GM12878 (cell line): ENCODE measurements around the gene UBE2E1. TPM values are rescaled to one million over a fixed set of nuclear protein-coding genes. Genes with fewer than 3 reads are reported as not detected.
A peak's percentile ranks its signal among the peaks of the same experiment; 100 is the strongest.

Experiments used
- ATAC-seq: fragments of 200-7000 bp; cut with Tn5 transposase; 3 replicates; pipeline ENCODE4 v1.9.1; 2020; ENCODE audit warnings: mild to moderate bottlenecking, moderate library complexity
- BruUV-seq: library from RNA; stranded (reverse); fragments of 400-500 nt; replicated peaks from 2 replicates; lab custom pipeline; 2021; lab: Mats Ljungman, UMichigan
- CTCF ChIA-PET: fragments of 300-600 bp; sonication (Branson Sonifier 250); formaldehyde crosslinking; extraction: SDS; loops from one replicate; lab custom pipeline; 2021; ENCODE audit warnings: inconsistent platforms; lab: Yijun Ruan, JAX
- POLR2A ChIA-PET: fragments of 350-600 bp; formaldehyde crosslinking; extraction: SDS; loops from one replicate; lab custom pipeline; 2021; ENCODE audit warnings: inconsistent platforms; lab: Charles Lee
- RAD21 ChIA-PET: fragments of 300-600 bp; sonication (Branson Sonifier 250); formaldehyde crosslinking; loops from one replicate; lab custom pipeline; 2023; ENCODE audit warnings: antibody characterized with exemption; ENCODE audit not compliant: unreplicated experiment; lab: Charles Lee
- SMC1A ChIA-PET: fragments of 300-600 bp; sonication (Branson Sonifier 250); formaldehyde crosslinking; loops from one replicate; lab custom pipeline; 2023; ENCODE audit not compliant: unreplicated experiment, uncharacterized antibody; lab: Charles Lee
- DNase-seq: peaks from one replicate; pipeline ENCODE4 v3.0.0-alpha.2; 2011; ENCODE audit warnings: low read depth, low spot score
- FAIRE-seq: peaks from 3 replicates; lab custom pipeline; 2011; peaks lifted over from hg19 to GRCh38; lab: Jason Lieb, UNC
- H2AFZ ChIP-seq: 2 replicates; pipeline ENCODE4 v1.6.0; 2011; ENCODE audit warnings: low read depth, low read length, control low read depth; ENCODE audit not compliant: control insufficient read depth
- H3K27ac ChIP-seq: 2 replicates; pipeline ENCODE4 v1.5.1; 2011; ENCODE audit warnings: control low read depth; ENCODE audit not compliant: control insufficient read depth, insufficient read depth
- H3K27me3 ChIP-seq, 2 experiments: replicated peaks in 1 of 2; 2 replicates each; pipeline versions ENCODE4 v1.6.0 to v1.6.1; 2011; ENCODE audit warnings: low read length in 1 of 2; ENCODE audit not compliant: control insufficient read depth in 2 of 2, insufficient read depth in 2 of 2
- H3K36me3 ChIP-seq, 2 experiments: 2 replicates each; pipeline ENCODE4 v1.5.1; 2011; ENCODE audit warnings: low read length in 1 of 2; ENCODE audit not compliant: control insufficient read depth in 2 of 2, insufficient read depth in 2 of 2
- H3K4me1 ChIP-seq: 2 replicates; pipeline ENCODE4 v1.6.1; 2011; ENCODE audit warnings: mild to moderate bottlenecking, low read length, moderate library complexity, mixed read lengths; ENCODE audit not compliant: control insufficient read depth, insufficient read depth
- H3K4me2 ChIP-seq: 2 replicates; pipeline ENCODE4 v1.6.0; 2011; ENCODE audit warnings: control low read depth; ENCODE audit not compliant: control insufficient read depth, insufficient read depth
- H3K4me3 ChIP-seq: fragments of 200-600 bp; sonication (generic); 2 replicates; pipeline ENCODE4 v1.5.1; 2016
- H3K79me2 ChIP-seq: 2 replicates; pipeline ENCODE4 v1.6.0; 2011; ENCODE audit warnings: low read length; ENCODE audit not compliant: control insufficient read depth, insufficient read depth
- H3K9ac ChIP-seq: 2 replicates; pipeline ENCODE4 v1.8.0; 2011; ENCODE audit warnings: low read length, control low read depth, mixed read lengths; ENCODE audit not compliant: control insufficient read depth, insufficient read depth
- H3K9me3 ChIP-seq: replicated peaks from 3 replicates; pipeline ENCODE4 v1.5.1; 2011; ENCODE audit warnings: mild to moderate bottlenecking, low read length; ENCODE audit not compliant: control insufficient read depth, insufficient read depth
- H4K20me1 ChIP-seq: 2 replicates; pipeline ENCODE4 v1.6.0; 2011; ENCODE audit not compliant: control insufficient read depth, insufficient read depth
- BRCA1 ChIP-seq: IDR thresholded peaks from 2 replicates; pipeline ENCODE4 v1.6.1; 2011; ENCODE audit warnings: low read depth, low read length, improper control_type of control experiment
- ELK1 ChIP-seq: IDR thresholded peaks from 2 replicates; pipeline ENCODE4 v1.6.1; 2012; ENCODE audit warnings: low read depth, low read length, improper control_type of control experiment
- HDGF ChIP-seq: fragments of 450-650 bp; IDR thresholded peaks from 2 replicates; pipeline ENCODE4 v1.6.1; 2016; ENCODE audit warnings: antibody characterized with exemption
- RBBP5 ChIP-seq: fragments of 200-600 bp; sonication (generic); conservative IDR thresholded peaks from 2 replicates; pipeline ENCODE4 v1.6.1; 2016
- RFX5 ChIP-seq: IDR thresholded peaks from 2 replicates; pipeline ENCODE4 v1.6.1; 2011; ENCODE audit warnings: low read depth, low read length, improper control_type of control experiment
- ZNF274 ChIP-seq: IDR thresholded peaks from one replicate; pipeline ENCODE4 v1.8.0; 2011; ENCODE audit not compliant: insufficient read length, insufficient read depth
- WGBS: methylation state at CpG from one replicate; pipeline ENCODE4 v1.1.6; 2016; ENCODE audit warnings: low lambda C conversion rate; ENCODE audit not compliant: insufficient replicate concordance, insufficient coverage; ENCODE audit errors: missing lambda C conversion rate; 5-methylcytosine and 5-hydroxymethylcytosine counted together
- in situ Hi-C: fragments of 300-500 bp; cut with MboI; formaldehyde crosslinking; loops from 9 replicates; pipeline ENCODE4 v1.14.3; 2018; ENCODE audit warnings: mixed read lengths
- intact Hi-C: fragments of 100-400 bp; cut with micrococcal nuclease; formaldehyde crosslinking; loops from one replicate; pipeline ENCODE4 v1.14.2; 2022; ENCODE audit not compliant: unreplicated experiment
- polyA plus RNA-seq, 11 experiments: library from polyadenylated mRNA; depleted of rRNA in 4 of 11; unstranded in 6 of 11; stranded (reverse) in 5 of 11; fragments of >200 nt; fragmentation: Nextera tagmentation in 4 of 11; fragmentation: Illumina TruSeq in 1 of 11; extraction: Ambion mirVana in 4 of 11; extraction: Trizol in 1 of 11; gene quantifications; 1 replicate in 1 of 11; 2 replicates in 10 of 11; pipeline versions ENCODE4 v1.2.1 to v1.2.3, GENCODE V29; 2011 to 2016; ENCODE audit warnings: inconsistent platforms in 2 of 11, missing spikeins in 2 of 11, low read depth in 1 of 11
- total RNA-seq, 4 experiments: library from RNA; depleted of rRNA in 3 of 4; stranded (reverse); fragments of >200 nt in 3 of 4; fragmentation: Illumina TruSeq in 1 of 4; extraction: Trizol in 1 of 4; gene quantifications; 2 replicates each; pipeline versions ENCODE4 v1.2.1 to v1.2.3, GENCODE V29; 2013 to 2021

The UBE2E1 gene
- total and polyA plus RNA-seq, 10 of the 15 experiments (the other 5 are each of a cell fraction or from before 2014, with no cell fraction given): 18.7 to 425 (median 147) TPM

DNA sequence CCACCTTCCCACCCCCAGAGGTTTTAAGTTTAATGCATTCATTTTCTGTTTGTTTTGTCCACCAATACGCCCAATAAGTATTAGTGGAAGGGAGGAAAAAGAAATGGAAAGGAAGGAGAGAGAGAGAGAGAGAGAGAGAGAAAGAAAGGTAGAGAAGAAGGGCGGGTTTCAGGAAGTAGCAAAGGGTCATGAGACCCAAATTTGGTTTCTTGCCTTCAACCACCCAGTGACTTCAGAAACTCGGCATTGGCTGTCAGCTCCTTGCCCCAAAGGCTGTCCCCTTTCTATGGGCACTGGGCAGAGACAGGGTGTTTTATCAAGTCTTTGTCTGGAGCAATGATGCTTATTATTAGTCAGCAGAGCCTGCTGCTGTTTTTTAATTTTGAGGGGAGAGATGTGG, 125.8 kb downstream of the UBE2E1 start:
- POLR2A ChIA-PET: no interaction called here
- no peaks in the 10 kb centered on the region for H4K20me1 ChIP-seq
- CTCF ChIA-PET: interaction anchor here (0.8 kb wide), 1 partner anchor 8 kb away, joined by 3 read pairs; no protein-coding TSS in a partner anchor
- ATAC-seq (peak; percentile 75), FAIRE-seq (no peak), DNase-seq (no peak)
- H3K27me3 ChIP-seq: no peaks in the 10 kb centered on the region
- no peak overlapping the region; the same call in 1 of the 2 replicates for H3K9ac ChIP-seq
- TF ChIP-seq BRCA1 (no peak), RBBP5 (no peak), RFX5 (no peak)
- SMC1A ChIA-PET: no interaction called here
- no peaks in the 10 kb centered on the region for H3K36me3 ChIP-seq
- no TSS peak for BruUV-seq
- in situ Hi-C loops: loop anchor here (25.0 kb wide), 1 partner anchor 1856 kb away; the partner anchor contains the start of genes NGLY1 and OXSM
- no peaks in the 10 kb centered on the region for H3K9me3 ChIP-seq
- no peak overlapping the region for H3K4me2 ChIP-seq
- H3K4me1 ChIP-seq: no peaks in the 10 kb centered on the region
- no peak overlapping the region for H3K4me3 ChIP-seq
- RAD21 ChIA-PET: no interaction called here
- intact Hi-C loops: no loop called here
- H2AFZ ChIP-seq: peak overlapping the region; percentile 56
- no peaks in the 10 kb centered on the region for H3K79me2 ChIP-seq
- 31% methylated on average over 3 of the region's 3 CpGs for WGBS
- no peak overlapping the region for H3K27ac ChIP-seq

DNA sequence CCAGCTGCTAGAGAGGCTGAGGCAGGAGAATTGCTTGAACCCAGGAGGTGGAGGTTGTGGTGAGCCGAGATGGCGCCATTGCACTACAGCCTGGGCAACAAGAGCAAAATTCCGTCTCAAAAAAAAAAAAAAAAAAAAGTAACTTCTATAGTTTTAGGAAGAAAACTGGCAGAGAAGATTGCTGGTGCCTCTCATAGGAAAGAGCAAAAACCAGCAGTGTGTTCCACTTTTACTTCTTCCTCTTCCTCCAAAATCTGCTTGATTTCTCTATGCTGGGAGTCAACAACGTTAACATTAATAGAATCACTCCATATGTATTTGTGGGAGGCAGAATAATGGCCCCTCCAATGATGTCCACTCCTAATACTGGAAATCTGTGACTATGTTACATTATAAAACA, 126.8 kb downstream of the UBE2E1 start:
- 53% methylated on average over 3 of the region's 4 CpGs for WGBS
- Histone ChIP-seq H3K27me3 (no peaks in the 10 kb centered on the region), H4K20me1 (no peaks in the 10 kb centered on the region)
- TF ChIP-seq ZNF274 (no peak), HDGF (no peak), ELK1 (no peak)
- TF ChIP-seq, all 136 proteins: peak for 0
- no peaks in the 10 kb centered on the region for H3K4me1 ChIP-seq
- no peak overlapping the region for H3K27ac ChIP-seq
- ChIA-PET SMC1A (no interaction called here), POLR2A (interaction anchor here (0.7 kb wide), 1 partner anchor 9 kb away, joined by 3 read pairs; no protein-coding TSS in a partner anchor), CTCF (no interaction called here), RAD21 (no interaction called here)
- no peaks in the 10 kb centered on the region for H3K36me3 ChIP-seq
- DNase-seq (no peak), ATAC-seq (no peak), FAIRE-seq (no peak)
- H3K4me3 ChIP-seq: no peak overlapping the region
- no TSS peak for BruUV-seq
- no peaks in the 10 kb centered on the region for H3K9me3 ChIP-seq
- no peak overlapping the region for H3K9ac ChIP-seq
- no peak overlapping the region for H2AFZ ChIP-seq
- in situ Hi-C loops (loop anchor here (25.0 kb wide), 1 partner anchor 1855 kb away; the partner anchor contains the start of genes NGLY1 and OXSM), intact Hi-C loops (no loop called here)
- H3K79me2 ChIP-seq: no peaks in the 10 kb centered on the region
- no peak overlapping the region for H3K4me2 ChIP-seq
